A549 (cell line): ENCODE results near the gene SLC7A8. TPM values are rescaled to one million over a fixed set of nuclear protein-coding genes. Genes with fewer than 3 reads are reported as not detected.

Source experiments
- ATAC-seq, 2 experiments: fragments of 200-7000 bp in 1 of 2; fragments of >200 bp in 1 of 2; cut with Nextera tagmentation in 1 of 2; cut with Tn5 transposase in 1 of 2; 3 replicates each; pipeline versions ENCODE4 v1.8.0 to v1.9.1; 2018 to 2020; ENCODE audit warnings: mild to moderate bottlenecking in 1 of 2, moderate library complexity in 1 of 2
- CTCF ChIA-PET: fragments of 300-600 bp; sonication (Branson Sonifier 250); formaldehyde crosslinking; extraction: SDS; loops from one replicate; lab custom pipeline; 2021; ENCODE audit warnings: antibody characterized with exemption, inconsistent platforms; lab: Yijun Ruan, JAX
- POLR2A ChIA-PET: fragments of 350-600 bp; formaldehyde crosslinking; extraction: SDS; loops from one replicate; lab custom pipeline; 2021; ENCODE audit warnings: antibody characterized with exemption, inconsistent platforms; lab: Yijun Ruan, JAX
- DNase-seq, 2 experiments: peaks; one replicate each; pipeline versions ENCODE4 v3.0.0 to v3.0.0-alpha.2; 2011 to 2016; ENCODE audit warnings: low read depth in 1 of 2, low spot score in 1 of 2
- FAIRE-seq: peaks from 2 replicates; lab custom pipeline; 2011; peaks lifted over from hg19 to GRCh38; lab: Jason Lieb, UNC
- H3K27ac ChIP-seq, 2 experiments: fragments of >200 bp; sonication (Bioruptor Twin); formaldehyde crosslinking; 3 replicates each; pipeline ENCODE4 v1.5.1; 2016 to 2017
- H3K4me1 ChIP-seq: fragments of >200 bp; sonication (Bioruptor Twin); formaldehyde crosslinking; 3 replicates; pipeline ENCODE4 v1.6.1; 2016
- H3K4me2 ChIP-seq: fragments of >200 bp; sonication (Bioruptor Twin); formaldehyde crosslinking; 3 replicates; pipeline ENCODE4 v1.6.1; 2016
- H3K4me3 ChIP-seq: fragments of >200 bp; sonication (Bioruptor Twin); formaldehyde crosslinking; 3 replicates; pipeline ENCODE4 v1.5.1; 2016
- H3K9me3 ChIP-seq: fragments of >200 bp; sonication (Bioruptor Twin); formaldehyde crosslinking; 3 replicates; pipeline ENCODE4 v1.6.1; 2016
- ATOH8 ChIP-seq: fragments of 250-450 bp; sonication (Bioruptor Pico); IDR thresholded peaks from 2 replicates; pipeline ENCODE4 v1.5.0; 2020; ENCODE audit warnings: low read depth, mild to moderate bottlenecking, moderate library complexity
- CBX8 ChIP-seq: fragments of 200-600 bp; sonication (generic); IDR thresholded peaks from 2 replicates; pipeline ENCODE4 v1.6.1; 2016
- ELK1 ChIP-seq: fragments of 150-350 bp; IDR thresholded peaks from 2 replicates; pipeline ENCODE4 v1.6.1; 2014; ENCODE audit warnings: low read depth, mild to moderate bottlenecking, low read length
- ESRRA ChIP-seq: fragments of 150-350 bp; IDR thresholded peaks from 2 replicates; pipeline ENCODE4 v1.6.1; 2014; ENCODE audit warnings: mild to moderate bottlenecking, low read length, borderline replicate concordance
- FOSB ChIP-seq: fragments of 250-450 bp; sonication (Bioruptor Pico); IDR thresholded peaks from 2 replicates; pipeline ENCODE4 v1.5.0; 2020; ENCODE audit warnings: mild to moderate bottlenecking, moderate library complexity
- FOXS1 ChIP-seq: fragments of 250-450 bp; sonication (Bioruptor Pico); IDR thresholded peaks from 2 replicates; pipeline ENCODE4 v1.5.0; 2020; ENCODE audit warnings: mild to moderate bottlenecking, moderate library complexity
- HDAC2 ChIP-seq: fragments of 200-600 bp; sonication (generic); IDR thresholded peaks from 2 replicates; pipeline ENCODE4 v1.6.1; 2016
- HEYL ChIP-seq: fragments of 250-450 bp; sonication (Bioruptor Pico); IDR thresholded peaks from 2 replicates; pipeline ENCODE4 v1.8.0; 2021; ENCODE audit warnings: mild to moderate bottlenecking, moderate library complexity
- HOXB13 ChIP-seq: fragments of 250-450 bp; sonication (Bioruptor Pico); IDR thresholded peaks from 2 replicates; pipeline ENCODE4 v1.5.0; 2020; ENCODE audit warnings: low read depth, mild to moderate bottlenecking, moderate library complexity
- KDM1A ChIP-seq: fragments of 200-600 bp; sonication (generic); IDR thresholded peaks from 2 replicates; pipeline ENCODE4 v1.6.1; 2016; ENCODE audit warnings: low read depth, mild to moderate bottlenecking
- KDM5A ChIP-seq: fragments of 200-600 bp; sonication (generic); IDR thresholded peaks from 2 replicates; pipeline ENCODE4 v1.6.1; 2016; ENCODE audit warnings: antibody characterized with exemption, mild to moderate bottlenecking
- MAFK ChIP-seq: fragments of 450-650 bp; IDR thresholded peaks from 2 replicates; pipeline ENCODE4 v1.6.1; 2014; ENCODE audit not compliant: partially characterized antibody
- MAZ ChIP-seq: fragments of 150-350 bp; IDR thresholded peaks from 2 replicates; pipeline ENCODE4 v1.6.1; 2014; ENCODE audit warnings: antibody characterized with exemption, low read depth, low read length, borderline replicate concordance
- MYC ChIP-seq: IDR thresholded peaks from 2 replicates; pipeline ENCODE4 v1.6.1; 2012; ENCODE audit warnings: mild to moderate bottlenecking, inconsistent platforms, low read length, improper control_type of control experiment, borderline replicate concordance
- NPAS2 ChIP-seq: fragments of 250-450 bp; sonication (Bioruptor Pico); IDR thresholded peaks from 2 replicates; pipeline ENCODE4 v1.8.0; 2022; ENCODE audit warnings: mild to moderate bottlenecking, moderate library complexity, borderline replicate concordance
- NR3C1 ChIP-seq: fragments of >200 bp; sonication (Bioruptor Twin); formaldehyde crosslinking; IDR thresholded peaks from 3 replicates; pipeline ENCODE4 v1.6.1; 2017
- RAD21 ChIP-seq, 2 experiments: fragments of >200 bp in 1 of 2; sonication (Bioruptor Twin) in 1 of 2; formaldehyde crosslinking in 1 of 2; IDR thresholded peaks in 1 of 2; conservative IDR thresholded peaks in 1 of 2; 2 replicates in 1 of 2; 3 replicates in 1 of 2; pipeline ENCODE4 v1.6.1; 2012 to 2018; ENCODE audit warnings: inconsistent platforms in 1 of 2
- RFX5 ChIP-seq: fragments of 450-650 bp; IDR thresholded peaks from 2 replicates; pipeline ENCODE4 v1.7.1; 2014; ENCODE audit warnings: antibody characterized with exemption, mild to moderate bottlenecking, moderate library complexity
- SMC3 ChIP-seq: fragments of >200 bp; sonication (Bioruptor Twin); formaldehyde crosslinking; IDR thresholded peaks from 3 replicates; pipeline ENCODE4 v1.6.1; 2018; ENCODE audit warnings: inconsistent platforms
- SREBF2 ChIP-seq: fragments of 450-650 bp; IDR thresholded peaks from 2 replicates; pipeline ENCODE4 v1.6.1; 2014; ENCODE audit warnings: mild to moderate bottlenecking, moderate library complexity
- ZC3H11A ChIP-seq: fragments of 450-650 bp; IDR thresholded peaks from 2 replicates; pipeline ENCODE4 v1.6.1; 2014; ENCODE audit warnings: antibody characterized with exemption, mild to moderate bottlenecking
- ZNF302 ChIP-seq: fragments of 250-450 bp; sonication (Bioruptor Pico); IDR thresholded peaks from 2 replicates; pipeline ENCODE4 v1.9.0; 2021; ENCODE audit warnings: inconsistent platforms, mild to moderate bottlenecking, moderate library complexity
- WGBS: methylation state at CpG from one replicate; pipeline ENCODE4 v1.1.6; 2017; ENCODE audit errors: missing lambda C conversion rate; 5-methylcytosine and 5-hydroxymethylcytosine counted together
- polyA plus RNA-seq, 4 experiments: library from polyadenylated mRNA; depleted of rRNA in 3 of 4; stranded (reverse); fragments of >200 nt; fragmentation: RNase III in 1 of 4; extraction: RNeasy Plus Mini Kit Qiagen cat#74134 plus additional on column Dnase treatment in 1 of 4; gene quantifications; 2 replicates in 3 of 4; 3 replicates in 1 of 4; pipeline ENCODE4 v1.2.3, GENCODE V29; 2011 to 2017

Gene SLC7A8
- polyA plus RNA-seq, 2 of the 4 experiments (the other 2 are of a cell fraction) = 0.28 to 0.35 TPM

- POLR2A ChIA-PET = no interaction called here
- FAIRE-seq = no peak
- CTCF ChIA-PET = interaction anchor here (0.6 kb wide), 1 partner anchor 353 kb away, joined by 3 read pairs; no protein-coding TSS in a partner anchor
Observed at GRCh38 chr14:23215421-23215820, 32.0 kb upstream of the SLC7A8 start.

GRCh38 chr14:23209651-23210423 is 26.4 kb upstream of the SLC7A8 start:
- FAIRE-seq (no peak), DNase-seq (no peak), ATAC-seq (no peak)
- ChIA-PET POLR2A (interaction anchor here (0.6 kb wide), 1 partner anchor 342 kb away, joined by 4 read pairs; the partner anchor contains the start of gene ZFHX2), CTCF (interaction anchor here (0.7 to 1.9 kb wide), 3 partner anchors 22 to 90 kb away, joined by 3 to 6 read pairs (median 4); no protein-coding TSS in a partner anchor)
- Histone ChIP-seq H3K9me3 (peaks cover 4% of the 10 kb centered on the region), H3K4me2 (no peak overlapping the region), H3K4me1 (0 out of 3 replicates have a peak, but pooled peaks cover 3% of the 10 kb centered on the region), H3K4me3 (no peak overlapping the region), H3K27ac (no peak overlapping the region)
- TF ChIP-seq RAD21 (conservative IDR thresholded peaks at IDR 0.05 in 1 of 2, IDR thresholded peaks at IDR 0.05 in 1 of 2) (no peak), MAFK (peak; percentile 20)
- WGBS = 64% methylated on average over 7 of the region's 7 CpGs

More at GRCh38 chr14:23215421-23215820, 32.0 kb upstream of the SLC7A8 start:
- ATAC-seq = no peak
- Histone ChIP-seq H3K4me3 (no peak overlapping the region), H3K4me2 (no peak overlapping the region), H3K27ac (no peak overlapping the region)
- WGBS = 21% methylated on average over 1 of the region's 1 CpG
- no peak for TF ChIP-seq ESRRA
- TF ChIP-seq, all 56 proteins: peak for 0
- H3K9me3 ChIP-seq = peaks cover 15% of the 10 kb centered on the region
- H3K4me1 ChIP-seq = no peaks in the 10 kb centered on the region
- no peak for DNase-seq

GRCh38 chr14:23208324-23208723 is 24.9 kb upstream of the SLC7A8 start:
- Histone ChIP-seq H3K9me3 (no peaks in the 10 kb centered on the region), H3K4me1 (0 out of 3 replicates have a peak, but pooled peaks cover 3% of the 10 kb centered on the region), H3K4me3 (no peak overlapping the region), H3K4me2 (no peak overlapping the region), H3K27ac (no peak overlapping the region)
- FAIRE-seq (no peak), ATAC-seq (no peak), DNase-seq (no peak)
- CTCF ChIA-PET = interaction anchor here (1.3 kb wide), 1 partner anchor 131 kb away, joined by 4 read pairs; no protein-coding TSS in a partner anchor
- no peak for TF ChIP-seq SREBF2
- no peak for TF ChIP-seq CBX8
- no peak for TF ChIP-seq ATOH8 (CRISPR knock-in tag)
- no peak for TF ChIP-seq ZNF302 (CRISPR knock-in tag)
- no peak for TF ChIP-seq MYC
- POLR2A ChIA-PET = no interaction called here

GRCh38 chr14:23207146-23207540 is 23.7 kb upstream of the SLC7A8 start:
- Histone ChIP-seq H3K27ac (no peak overlapping the region), H3K9me3 (no peaks in the 10 kb centered on the region), H3K4me2 (no peak overlapping the region), H3K4me3 (no peak overlapping the region), H3K4me1 (0 out of 3 replicates have a peak, but pooled peaks cover 3% of the 10 kb centered on the region)
- POLR2A ChIA-PET = no interaction called here
- TF ChIP-seq HDAC2 = no peak
- TF ChIP-seq KDM5A = no peak
- TF ChIP-seq HEYL = no peak
- TF ChIP-seq ZC3H11A = no peak
- TF ChIP-seq ATOH8 (CRISPR knock-in tag) = no peak
- no peak for TF ChIP-seq MAZ
- TF ChIP-seq FOSB = no peak
- TF ChIP-seq NR3C1 = no peak
- no peak for TF ChIP-seq MAFK
- no peak for TF ChIP-seq RFX5
- no peak for TF ChIP-seq NPAS2
- TF ChIP-seq SMC3 = no peak
- TF ChIP-seq HOXB13 = no peak
- no peak for TF ChIP-seq FOXS1 (CRISPR knock-in tag)
- TF ChIP-seq KDM1A = no peak
- no peak for TF ChIP-seq ELK1
- 74% methylated on average over 3 of the region's 3 CpGs for WGBS
- CTCF ChIA-PET = interaction anchor here (0.8 to 2.7 kb wide), 5 partner anchors 11 to 87 kb away, joined by 3 to 8 read pairs (median 6); no protein-coding TSS in a partner anchor
- DNase-seq (no peak), ATAC-seq (no peak), FAIRE-seq (no peak)
